DND-41 (cell line): ENCODE data around the gene LAMA2.

ENCODE experiments used
- ATAC-seq: fragments of 200-7000 bp; cut with Tn5 transposase; 3 replicates; pipeline ENCODE4 v1.9.1; 2021; ENCODE audit warnings: low read depth; ENCODE audit not compliant: insufficient read depth
- DNase-seq: peaks from one replicate; pipeline ENCODE4 v3.0.0-alpha.2; 2020
- H2AFZ ChIP-seq: 2 replicates; pipeline ENCODE4 v1.6.0; 2012; ENCODE audit warnings: low read depth, low read length
- H3K27ac ChIP-seq: 2 replicates; pipeline ENCODE4 v1.5.1; 2012; ENCODE audit warnings: low read length, inconsistent platforms
- H3K27me3 ChIP-seq: fragments of 200-600 bp; sonication (generic); 2 replicates; pipeline ENCODE4 v1.6.0; 2012; ENCODE audit warnings: low read length, mild to moderate bottlenecking, inconsistent platforms; ENCODE audit not compliant: insufficient read depth, poor library complexity
- H3K36me3 ChIP-seq: 2 replicates; pipeline ENCODE4 v1.5.1; 2012; ENCODE audit warnings: low read length, inconsistent platforms; ENCODE audit not compliant: insufficient read depth
- H3K4me1 ChIP-seq: 2 replicates; pipeline ENCODE4 v1.5.1; 2012; ENCODE audit warnings: mild to moderate bottlenecking, low read length; ENCODE audit not compliant: insufficient read depth
- H3K4me2 ChIP-seq: 2 replicates; pipeline ENCODE4 v1.6.0; 2012; ENCODE audit warnings: mild to moderate bottlenecking, moderate library complexity, low read length, inconsistent platforms; ENCODE audit not compliant: insufficient read depth
- H3K4me3 ChIP-seq, 2 experiments: fragments of 200-600 bp in 1 of 2; shearing (Covaris generic) in 1 of 2; 2 replicates each; pipeline ENCODE4 v1.5.1; 2012 to 2016; ENCODE audit warnings: inconsistent platforms in 2 of 2, low read length in 2 of 2, mild to moderate bottlenecking in 2 of 2, low read depth in 1 of 2, moderate library complexity in 1 of 2
- H3K79me2 ChIP-seq: 2 replicates; pipeline ENCODE4 v1.6.0; 2012; ENCODE audit warnings: low read length, inconsistent platforms; ENCODE audit not compliant: insufficient read depth
- H3K9ac ChIP-seq: 2 replicates; pipeline ENCODE4 v1.6.0; 2012; ENCODE audit warnings: low read depth, mild to moderate bottlenecking, inconsistent platforms, low read length, moderate library complexity
- H3K9me3 ChIP-seq: 2 replicates; pipeline ENCODE4 v1.5.1; 2012; ENCODE audit warnings: low read length, moderate library complexity, mild to moderate bottlenecking, inconsistent platforms; ENCODE audit not compliant: insufficient read depth, severe bottlenecking
- H4K20me1 ChIP-seq: 2 replicates; pipeline ENCODE4 v1.6.0; 2012; ENCODE audit warnings: low read length; ENCODE audit not compliant: insufficient read depth
- EZH2 ChIP-seq: IDR thresholded peaks from 3 replicates; pipeline ENCODE4 v1.6.1; 2012; ENCODE audit warnings: borderline replicate concordance, low read depth, mild to moderate bottlenecking, moderate library complexity, low read length, inconsistent platforms; ENCODE audit not compliant: severe bottlenecking
- TF ChIP-seq, protein P1 (sequence below): IDR thresholded peaks from 2 replicates; pipeline ENCODE4 v1.5.1; 2012; ENCODE audit warnings: borderline replicate concordance, low read length, moderate library complexity, mild to moderate bottlenecking; ENCODE audit not compliant: poor library complexity, severe bottlenecking; ENCODE audit errors: extremely low read depth

Gene LAMA2

DNA sequence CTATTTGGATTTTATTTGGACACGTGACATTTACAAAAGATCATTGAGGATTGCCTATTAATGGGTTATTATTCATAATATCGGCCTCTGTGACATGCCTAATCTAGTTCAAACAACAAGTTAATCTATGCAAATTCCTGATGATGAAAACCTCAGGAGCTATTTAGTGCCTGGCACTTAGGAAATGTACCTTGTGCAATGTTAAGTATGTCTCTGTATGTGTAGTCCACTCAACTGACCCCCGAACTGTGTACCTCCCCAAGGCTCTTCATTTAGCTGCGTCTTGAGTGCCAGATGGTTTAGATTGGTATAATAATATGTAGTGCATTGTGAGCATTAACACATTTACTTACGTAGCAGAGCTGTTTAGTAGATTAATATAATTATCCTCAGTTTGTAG, 6.9 kb downstream of the LAMA2 start:
- ATAC-seq (no peak), DNase-seq (no peak)
- no peaks in the 10 kb centered on the region for H3K9me3 ChIP-seq
- no peak overlapping the region for H3K4me2 ChIP-seq
- H3K36me3 ChIP-seq: no peaks in the 10 kb centered on the region
- H3K4me1 ChIP-seq: no peaks in the 10 kb centered on the region
- no peaks in the 10 kb centered on the region for H3K79me2 ChIP-seq
- no peaks in the 10 kb centered on the region for H4K20me1 ChIP-seq
- TF ChIP-seq, protein P1, sequence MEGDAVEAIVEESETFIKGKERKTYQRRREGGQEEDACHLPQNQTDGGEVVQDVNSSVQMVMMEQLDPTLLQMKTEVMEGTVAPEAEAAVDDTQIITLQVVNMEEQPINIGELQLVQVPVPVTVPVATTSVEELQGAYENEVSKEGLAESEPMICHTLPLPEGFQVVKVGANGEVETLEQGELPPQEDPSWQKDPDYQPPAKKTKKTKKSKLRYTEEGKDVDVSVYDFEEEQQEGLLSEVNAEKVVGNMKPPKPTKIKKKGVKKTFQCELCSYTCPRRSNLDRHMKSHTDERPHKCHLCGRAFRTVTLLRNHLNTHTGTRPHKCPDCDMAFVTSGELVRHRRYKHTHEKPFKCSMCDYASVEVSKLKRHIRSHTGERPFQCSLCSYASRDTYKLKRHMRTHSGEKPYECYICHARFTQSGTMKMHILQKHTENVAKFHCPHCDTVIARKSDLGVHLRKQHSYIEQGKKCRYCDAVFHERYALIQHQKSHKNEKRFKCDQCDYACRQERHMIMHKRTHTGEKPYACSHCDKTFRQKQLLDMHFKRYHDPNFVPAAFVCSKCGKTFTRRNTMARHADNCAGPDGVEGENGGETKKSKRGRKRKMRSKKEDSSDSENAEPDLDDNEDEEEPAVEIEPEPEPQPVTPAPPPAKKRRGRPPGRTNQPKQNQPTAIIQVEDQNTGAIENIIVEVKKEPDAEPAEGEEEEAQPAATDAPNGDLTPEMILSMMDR: no peak
- TF ChIP-seq EZH2: no peak
- H3K9ac ChIP-seq: no peak overlapping the region
- no peak overlapping the region for H2AFZ ChIP-seq
- H3K4me3 ChIP-seq: no peak overlapping the region
- H3K27ac ChIP-seq: no peak overlapping the region
- no peaks in the 10 kb centered on the region for H3K27me3 ChIP-seq

DNA sequence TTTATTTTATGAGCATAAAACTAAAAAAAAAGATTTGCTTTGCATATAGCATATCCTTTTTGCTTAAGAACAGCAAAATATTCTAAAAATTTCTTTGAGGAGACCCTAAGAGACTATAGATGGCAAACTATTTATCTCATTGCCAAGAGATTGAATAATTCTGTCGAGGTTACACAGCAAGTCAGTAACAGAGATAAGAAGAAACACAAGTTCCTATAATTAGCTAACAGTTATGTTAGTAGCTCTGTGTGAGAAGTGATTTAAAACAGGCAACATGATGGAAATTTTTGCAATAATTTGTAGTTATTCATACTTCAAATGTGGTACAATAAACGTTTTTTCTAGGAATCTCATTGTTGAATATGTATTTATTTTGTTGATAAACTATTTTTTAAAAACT, 9.1 kb downstream of the LAMA2 start:
- no peak for TF ChIP-seq EZH2
- TF ChIP-seq, protein P1: no peak
- no peak overlapping the region for H3K27ac ChIP-seq
- H4K20me1 ChIP-seq: no peaks in the 10 kb centered on the region
- no peak overlapping the region for H3K9ac ChIP-seq
- H3K4me2 ChIP-seq: no peak overlapping the region
- no peaks in the 10 kb centered on the region for H3K9me3 ChIP-seq
- ATAC-seq (no peak), DNase-seq (no peak)
- H2AFZ ChIP-seq: no peak overlapping the region
- no peaks in the 10 kb centered on the region for H3K79me2 ChIP-seq
- no peaks in the 10 kb centered on the region for H3K36me3 ChIP-seq
- no peaks in the 10 kb centered on the region for H3K4me1 ChIP-seq
- H3K4me3 ChIP-seq: no peak overlapping the region
- H3K27me3 ChIP-seq: no peaks in the 10 kb centered on the region

DNA sequence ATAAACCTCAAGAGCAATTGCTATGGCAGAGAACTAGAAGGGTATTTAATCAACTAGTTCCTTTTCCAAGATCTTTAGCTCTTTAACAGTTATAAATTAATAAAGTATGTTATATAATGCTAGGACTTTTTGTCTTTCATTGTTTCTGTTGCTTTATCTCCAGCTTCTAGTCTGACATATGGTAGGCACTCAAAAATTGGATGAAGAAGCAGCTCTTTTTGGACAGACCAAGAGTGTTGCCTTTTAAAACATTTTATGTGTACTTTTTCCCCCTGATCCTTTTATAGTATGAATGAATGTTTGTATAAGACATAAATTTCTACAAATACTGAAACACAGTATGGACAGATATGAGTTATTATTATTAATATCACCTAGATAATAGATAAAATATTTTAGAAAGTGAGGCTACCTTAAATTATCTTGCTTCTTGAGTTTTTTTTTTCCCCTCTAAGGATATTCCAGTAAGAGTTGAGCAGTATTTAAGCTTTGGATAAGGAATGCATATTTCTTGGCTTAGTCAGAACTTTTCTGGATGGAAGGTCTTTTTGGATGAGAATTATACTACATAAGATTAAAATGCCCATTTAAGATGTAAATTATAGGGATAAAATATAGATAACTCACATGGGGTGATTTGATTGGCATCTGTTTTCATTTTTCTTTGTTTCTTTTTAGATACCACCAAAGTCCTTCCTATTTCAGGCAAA, 16.6 kb downstream of the LAMA2 start:
- ATAC-seq: no peak
- Histone ChIP-seq H3K4me2 (no peak overlapping the region), H3K36me3 (no peaks in the 10 kb centered on the region)

More for the DNA sequence above, 16.6 kb downstream of the LAMA2 start:
- Histone ChIP-seq H3K9ac (no peak overlapping the region), H3K9me3 (no peaks in the 10 kb centered on the region), H3K27ac (no peak overlapping the region), H3K79me2 (no peaks in the 10 kb centered on the region), H4K20me1 (no peaks in the 10 kb centered on the region), H3K4me1 (no peaks in the 10 kb centered on the region), H2AFZ (no peak overlapping the region), H3K4me3 (no peak overlapping the region), H3K27me3 (no peaks in the 10 kb centered on the region)
- no peak for TF ChIP-seq EZH2
- TF ChIP-seq, protein P1: no peak
- DNase-seq: no peak
